Ishikawa (cell line): ENCODE data around the gene ATG7.

Experiments used
- CREB1 ChIP-seq: IDR thresholded peaks from 2 replicates; pipeline ENCODE4 v1.6.1; 2012; ENCODE audit warnings: low read depth
- EGR1 ChIP-seq: IDR thresholded peaks from 2 replicates; pipeline ENCODE4 v1.6.1; 2012
- EP300 ChIP-seq: IDR thresholded peaks from 2 replicates; pipeline ENCODE4 v1.6.1; 2012; ENCODE audit warnings: borderline replicate concordance
- MAX ChIP-seq: IDR thresholded peaks from 2 replicates; pipeline ENCODE4 v1.6.1; 2012
- NFIC ChIP-seq: IDR thresholded peaks from 2 replicates; pipeline ENCODE4 v1.6.1; 2012
- RAD21 ChIP-seq: IDR thresholded peaks from 2 replicates; pipeline ENCODE4 v1.6.1; 2012; ENCODE audit warnings: low read depth
- TAF1 ChIP-seq: IDR thresholded peaks from 2 replicates; pipeline ENCODE4 v1.6.1; 2012; ENCODE audit warnings: low read depth, mild to moderate bottlenecking
- USF1 ChIP-seq: IDR thresholded peaks from 2 replicates; pipeline ENCODE4 v1.6.1; 2012
- YY1 ChIP-seq: IDR thresholded peaks from 2 replicates; pipeline ENCODE4 v1.6.1; 2012; ENCODE audit warnings: low read depth

GRCh38 chr3:11386465-11387113 is 114.4 kb downstream of the ATG7 start:
- TF ChIP-seq RAD21 (no peak), YY1 (no peak), EGR1 (no peak), USF1 (no peak), TAF1 (no peak), MAX (no peak), CREB1 (no peak), NFIC (no peak), EP300 (no peak)
